ENCODE results near the gene TRMT61B.

Gene TRMT61B

GRCh38 chr2:28855977-28856376 is 14.1 kb downstream of the TRMT61B start:
- no peak for DNase-seq (ENCODE audit: low spot score)

DNA sequence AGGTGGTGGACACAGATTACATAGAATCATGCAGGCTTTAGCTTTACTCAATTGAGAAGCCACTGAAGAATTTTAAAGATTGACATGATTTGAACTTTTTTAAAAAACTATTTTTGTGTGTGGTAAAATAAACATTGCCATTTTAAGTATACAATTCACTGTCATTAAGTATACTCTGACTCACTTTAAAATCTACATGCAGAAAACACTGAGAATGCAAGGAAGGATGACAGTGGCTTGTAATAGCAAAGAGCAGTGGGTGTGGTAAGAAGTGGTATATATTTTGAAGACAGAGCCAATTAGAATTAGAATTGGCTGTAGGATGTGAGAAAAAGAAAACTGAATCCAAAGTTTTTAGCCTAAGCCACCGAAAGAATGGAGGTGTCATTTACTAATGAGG is 14.9 kb downstream of the TRMT61B start:
- DNase-seq (ENCODE audit: low spot score) = no peak

DNA sequence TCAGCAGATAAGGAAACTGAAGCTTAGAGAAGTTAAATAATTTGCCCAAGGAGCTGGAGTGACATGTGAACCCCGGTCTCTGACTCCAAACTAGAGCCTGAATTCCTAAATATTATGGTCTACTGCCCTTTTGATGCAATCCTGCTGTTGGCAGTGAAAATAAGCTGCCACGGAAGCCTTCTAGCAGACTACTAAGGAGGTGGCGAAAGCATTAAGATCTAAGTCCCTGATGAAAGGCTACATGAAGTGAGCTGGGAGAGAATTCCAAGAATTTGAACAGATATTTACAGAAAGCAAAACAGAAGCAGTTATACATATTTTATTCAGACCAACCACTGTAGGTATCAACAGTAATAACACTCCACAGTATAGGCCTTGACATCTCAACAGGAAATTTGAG is 28.1 kb downstream of the TRMT61B start:
- no peak for DNase-seq (ENCODE audit: low spot score)

DNA sequence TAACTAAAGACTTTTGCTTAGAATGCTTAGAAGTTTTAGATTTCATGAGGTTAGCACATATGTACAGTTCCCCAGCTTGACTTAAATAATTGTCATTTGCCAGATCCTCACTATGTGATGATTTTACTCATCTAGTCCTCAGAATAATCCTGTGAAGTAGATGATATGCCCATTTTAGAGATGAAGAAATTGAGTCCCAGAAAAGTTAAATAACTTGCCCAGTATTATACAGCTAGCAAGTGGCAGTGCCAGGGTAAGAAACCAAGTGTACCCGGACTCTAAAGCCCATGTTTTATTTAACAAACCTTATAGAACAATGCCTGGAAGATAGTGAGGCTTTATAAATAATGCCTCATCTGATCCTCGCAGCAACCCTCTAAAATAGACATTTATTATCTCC is 31.1 kb downstream of the TRMT61B start:
- no peak for DNase-seq (ENCODE audit: low spot score)

DNA sequence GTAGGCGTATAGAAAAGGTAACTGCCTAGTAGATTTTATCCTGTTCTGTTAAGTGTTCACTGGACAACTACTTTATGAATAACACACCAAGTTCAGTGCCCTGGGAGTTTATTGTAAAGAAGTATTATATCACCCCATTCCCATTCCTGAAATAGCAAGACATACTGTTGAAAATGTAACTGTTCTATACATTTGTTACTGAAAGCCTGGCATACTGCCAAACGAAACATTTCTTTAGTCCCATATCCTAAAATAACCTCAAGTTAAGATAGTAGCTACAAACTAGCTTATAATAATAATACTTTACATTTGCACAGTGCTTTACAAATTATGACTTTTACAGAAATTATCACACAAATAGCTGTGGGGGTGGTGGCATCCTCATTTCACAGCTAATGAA is 34.3 kb downstream of the TRMT61B start:
- DNase-seq (ENCODE audit: low spot score) = no peak

- DNase-seq (ENCODE audit: low spot score) = no peak
Observed at GRCh38 chr2:28833740-28834470, 36.2 kb downstream of the TRMT61B start.

- DNase-seq (ENCODE audit: low spot score) = no peak
Observed at GRCh38 chr2:28828382-28828781, 41.7 kb downstream of the TRMT61B start.

DNA sequence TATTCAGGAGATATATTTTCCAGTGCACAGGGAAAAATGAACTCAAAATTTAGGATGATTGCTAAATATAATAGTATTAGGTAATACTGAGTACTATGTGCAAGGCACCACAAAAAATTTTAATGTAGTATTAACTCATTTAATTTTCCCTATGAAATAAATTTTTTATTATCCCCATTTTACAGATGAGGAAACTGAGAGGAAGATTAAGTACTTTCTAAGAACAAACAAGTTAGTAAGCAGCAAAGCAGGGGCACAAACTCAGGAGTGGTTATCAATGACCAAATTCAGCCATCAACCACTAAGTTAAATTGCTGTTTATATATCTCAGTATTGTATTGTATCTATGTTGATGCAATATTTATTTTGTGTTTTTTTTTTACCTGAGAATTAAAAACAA is 45.2 kb downstream of the TRMT61B start:
- DNase-seq (ENCODE audit: low spot score) = no peak

DNA sequence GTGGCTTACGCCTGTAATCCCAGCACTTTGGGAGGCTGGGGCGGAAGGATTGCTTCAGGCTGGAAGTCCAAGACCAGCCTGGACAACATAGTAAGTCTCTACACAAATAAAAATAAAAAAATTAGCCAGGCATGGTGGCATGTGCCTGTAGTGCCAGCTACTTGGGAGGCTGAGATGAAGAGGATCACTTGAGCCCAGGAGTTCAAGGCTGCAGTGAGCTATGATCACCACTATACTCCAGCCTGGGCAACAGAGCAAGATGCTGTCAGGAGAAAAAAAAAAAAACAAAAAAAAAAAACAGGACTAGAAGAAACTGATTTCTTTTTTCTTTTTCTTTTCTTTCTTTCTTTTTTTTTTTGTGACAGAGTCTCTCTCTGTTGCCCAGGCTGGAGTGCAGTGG is 45.9 kb downstream of the TRMT61B start:
- no peak for DNase-seq (ENCODE audit: low spot score)

DNA sequence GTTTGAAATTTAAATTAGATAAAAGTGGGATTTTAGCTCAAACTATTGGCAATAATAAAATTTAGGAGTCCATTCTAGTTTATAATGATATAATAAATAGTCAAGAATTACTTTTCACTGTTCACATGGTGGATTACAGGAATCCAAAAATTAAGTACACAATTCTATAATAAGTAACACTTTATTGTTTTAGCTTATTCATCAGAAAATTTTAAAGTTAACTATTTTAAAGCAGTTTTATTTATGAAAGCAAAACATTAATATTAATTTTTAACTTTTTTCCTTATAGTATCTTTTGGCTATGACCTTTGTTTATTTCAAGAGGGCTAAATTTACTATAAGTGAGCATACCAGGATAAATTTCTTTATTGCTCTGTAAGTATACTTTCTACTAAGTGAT is 48.1 kb downstream of the TRMT61B start:
- DNase-seq (ENCODE audit: low spot score) = no peak

DNA sequence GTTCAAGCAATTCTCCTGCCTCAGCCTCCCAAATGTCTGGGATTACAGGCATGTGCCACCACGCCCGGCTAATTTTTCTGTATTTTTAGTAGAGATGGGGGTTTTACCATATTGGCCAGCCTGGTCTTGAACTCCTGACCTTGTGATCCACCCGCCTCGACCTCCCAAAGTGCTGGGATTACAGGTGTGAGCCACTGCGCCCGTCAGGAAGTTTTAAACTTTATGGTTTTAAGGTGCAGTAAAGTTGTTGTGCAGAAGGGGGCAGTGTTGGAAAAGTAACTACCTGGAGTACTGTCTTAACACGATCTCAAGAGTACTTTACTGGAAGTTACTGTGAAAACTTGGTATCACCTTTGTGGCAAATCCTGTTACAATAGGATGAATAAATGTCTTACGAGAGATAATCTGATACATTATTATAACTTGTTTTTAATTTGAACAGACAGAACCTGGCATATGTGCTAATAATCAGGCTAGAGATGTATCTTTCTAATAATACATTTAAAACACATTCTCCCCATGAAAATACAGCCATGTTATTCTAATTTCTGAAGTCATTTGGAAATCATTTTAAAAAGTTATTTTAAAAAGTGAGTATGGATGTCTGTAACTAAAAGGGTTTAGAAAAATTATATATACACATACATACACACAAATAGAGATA is 48.7 kb downstream of the TRMT61B start:
- DNase-seq (ENCODE audit: low spot score) = peak; percentile 64

GRCh38 chr2:28818053-28818452 is 52.1 kb downstream of the TRMT61B start:
- DNase-seq (ENCODE audit: low spot score) = no peak

- peak; percentile 73 for DNase-seq (ENCODE audit: low spot score)
Observed at GRCh38 chr2:28810384-28811285, 59.5 kb downstream of the TRMT61B start, which contains the start of gene SPDYA. TSS of gene SPDYA (plus strand) at chr2:28810834. CDS start at chr2:28816015, 5,181 bp downstream.

DNA sequence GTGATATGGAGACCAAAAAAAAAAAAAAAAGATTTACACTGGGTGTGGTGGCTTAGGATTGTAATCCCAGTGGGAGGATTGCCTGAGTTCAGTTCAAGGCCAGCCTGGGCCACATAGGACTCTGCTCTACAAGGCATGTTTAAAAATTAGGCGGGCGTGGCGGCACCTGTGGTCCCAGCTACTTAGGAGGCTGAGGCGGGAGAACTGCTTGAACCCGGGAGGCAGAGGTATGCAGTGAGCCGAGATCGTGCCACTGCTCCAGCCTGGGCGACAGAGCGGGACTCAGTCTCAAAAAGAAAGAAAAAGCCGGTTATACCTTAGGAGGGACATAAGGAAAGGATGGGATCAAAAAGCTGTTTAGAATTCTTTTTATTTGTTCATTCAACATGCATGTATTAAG is 60.2 kb downstream of the TRMT61B start:
- no peak for DNase-seq (ENCODE audit: low spot score)

GRCh38 chr2:28802975-28803429 is 67.1 kb downstream of the TRMT61B start:
- no peak for DNase-seq (ENCODE audit: low spot score)

GRCh38 chr2:28801726-28802125 is 68.4 kb downstream of the TRMT61B start:
- DNase-seq (ENCODE audit: low spot score) = no peak

Data from CD4-positive, alpha-beta T cell treated with Interleukin-6 at 100 ng/mL for 8 hours (primary cell).